Measurements from ENCODE around the gene SIPA1L3.

- TF ChIP-seq POU6F1 (CRISPR knock-in tag; IDR thresholded peaks at IDR 0.05; ENCODE audit: borderline replicate concordance, low read depth) = no peak
- TF ChIP-seq TOX (CRISPR knock-in tag; IDR thresholded peaks at IDR 0.05; ENCODE audit: borderline replicate concordance) = no peak
Measured at GRCh38 chr19:37864501-37864900, 42.5 kb upstream of the SIPA1L3 start.
